Germinal center (tissue), 1 donor: ENCODE results near the gene ZCCHC7.
"Not testable (repeated sequence)": the region's sequence is repeated elsewhere in the genome, so short reads cannot be mapped to it uniquely, and the experiment has no call there.

Experiments
- DNase-seq: peaks from one replicate; pipeline ENCODE4 v3.0.0; 2012; ENCODE audit warnings: mixed read lengths, low spot score

The ZCCHC7 gene

GRCh38 chr9:37120843-37121335 lies 515 bp downstream of the ZCCHC7 start:
- not testable (repeated sequence) for DNase-seq

GRCh38 chr9:37121881-37122280 lies 1.5 kb downstream of the ZCCHC7 start:
- no peak for DNase-seq

- DNase-seq: no peak
Measured at GRCh38 chr9:37126214-37126788, 5.9 kb downstream of the ZCCHC7 start.

DNA sequence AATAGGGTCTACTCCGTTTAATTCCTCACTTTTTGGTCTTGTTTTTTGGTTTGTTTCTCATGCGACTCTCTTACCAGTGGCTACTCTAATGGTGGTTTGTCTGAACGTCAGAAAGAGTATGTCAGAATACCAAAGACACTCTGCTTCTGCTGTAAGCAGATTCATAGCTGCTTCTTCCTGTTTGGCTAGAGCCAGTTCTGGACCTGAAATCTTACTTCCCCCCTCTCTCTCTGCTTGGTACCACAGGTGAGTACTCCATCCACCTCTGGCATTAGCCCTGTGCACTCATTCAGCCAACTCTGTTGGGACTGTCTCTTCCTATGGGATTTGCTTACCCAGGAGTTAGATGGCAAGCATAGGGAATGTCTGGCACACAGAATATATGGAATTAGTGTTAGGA lies 6.6 kb downstream of the ZCCHC7 start:
- DNase-seq: no peak

DNA sequence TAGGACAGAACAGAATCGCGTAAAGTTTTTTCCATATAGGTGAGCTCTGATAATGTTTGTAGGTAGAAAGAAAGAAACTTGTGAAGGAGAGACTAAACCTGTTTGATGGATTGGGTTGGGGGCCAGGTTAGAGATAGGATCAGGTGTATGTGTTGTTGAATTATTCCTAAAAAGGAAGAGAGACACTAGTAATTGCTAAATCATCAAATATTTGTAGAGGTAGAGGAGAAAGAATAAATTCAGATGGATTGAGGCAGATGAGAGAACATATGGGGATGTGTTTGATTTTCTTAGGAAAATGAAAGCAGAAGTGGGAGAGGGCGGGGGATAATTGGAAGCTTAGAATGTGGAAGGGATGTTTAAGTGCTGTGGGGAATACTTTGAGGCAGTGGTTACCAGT lies 7.7 kb downstream of the ZCCHC7 start:
- DNase-seq: no peak

GRCh38 chr9:37134166-37134565 lies 13.8 kb downstream of the ZCCHC7 start:
- DNase-seq: no peak

DNA sequence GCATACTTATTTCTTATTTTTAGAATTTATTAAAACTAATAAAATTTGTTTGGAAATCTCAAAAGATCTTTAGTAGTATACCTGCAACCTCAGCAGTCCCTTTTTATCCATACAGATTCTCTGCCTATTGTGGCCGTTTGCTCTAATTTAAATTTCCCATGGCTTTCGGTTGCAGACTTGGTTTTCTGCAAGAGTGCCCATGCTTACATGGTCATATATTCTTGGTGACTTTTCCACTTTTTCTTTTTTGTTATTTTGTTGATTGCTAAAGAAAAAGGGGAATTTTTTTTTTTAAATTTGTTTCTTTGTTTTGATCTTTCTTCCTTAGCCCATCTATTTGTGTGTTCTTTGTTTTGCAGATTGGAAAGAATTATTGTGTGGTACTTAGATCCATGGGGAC lies 20.6 kb downstream of the ZCCHC7 start:
- DNase-seq: no peak

DNA sequence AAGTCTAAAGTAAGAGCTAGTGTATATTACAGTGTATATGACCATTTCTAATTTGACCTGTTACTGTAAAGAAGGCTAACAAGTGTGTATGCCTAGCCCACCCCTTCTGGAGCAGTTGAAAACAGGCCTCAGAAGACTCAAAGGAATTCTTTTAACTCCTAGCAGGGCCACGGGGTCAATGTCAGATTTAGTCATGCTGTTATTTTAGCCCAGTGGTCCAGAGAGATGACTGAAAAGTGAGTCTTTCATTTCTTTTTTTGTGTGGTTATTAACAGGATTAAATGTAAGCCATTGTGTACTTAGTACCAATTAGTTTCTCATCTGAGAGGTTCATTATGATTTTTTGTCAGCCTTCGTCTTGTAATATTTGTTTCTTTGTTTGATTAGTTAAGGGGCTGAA lies 24.4 kb downstream of the ZCCHC7 start:
- DNase-seq: no peak

GRCh38 chr9:37146410-37146809 lies 26.0 kb downstream of the ZCCHC7 start:
- peak; percentile 8 for DNase-seq

GRCh38 chr9:37148181-37148580 lies 27.8 kb downstream of the ZCCHC7 start:
- no peak for DNase-seq

DNA sequence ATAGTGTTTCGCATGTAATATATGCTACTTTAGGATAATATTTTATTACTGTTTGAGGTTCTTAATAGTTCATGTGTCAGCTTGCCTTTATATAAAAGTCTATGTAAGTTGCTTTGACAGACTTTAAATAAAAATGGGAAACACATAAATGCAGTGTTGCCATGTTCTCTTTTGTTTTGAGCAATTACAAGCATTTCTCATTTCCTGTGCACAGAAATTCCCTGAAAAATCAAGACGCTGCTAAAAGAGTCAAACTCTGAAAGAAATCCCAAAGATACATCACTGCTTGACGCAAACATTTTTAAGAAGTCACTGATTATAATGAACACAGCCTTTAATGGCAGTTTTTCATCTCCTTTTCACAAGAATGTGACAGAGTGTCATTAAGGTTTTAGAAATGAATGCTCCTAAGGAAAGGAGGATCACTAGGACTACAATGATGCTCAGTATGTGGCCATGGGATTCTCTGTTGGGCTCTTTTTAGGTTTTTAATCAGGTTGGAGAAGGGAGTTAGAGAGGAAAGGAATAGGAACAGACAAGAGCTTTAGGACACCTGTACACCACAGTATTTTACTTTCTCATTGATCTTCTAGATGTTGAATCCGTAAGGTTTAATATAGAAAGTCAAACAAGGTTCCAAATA lies 29.4 kb downstream of the ZCCHC7 start:
- DNase-seq: no peak

- DNase-seq: no peak
Measured at GRCh38 chr9:37150415-37150814, 30.0 kb downstream of the ZCCHC7 start.

DNA sequence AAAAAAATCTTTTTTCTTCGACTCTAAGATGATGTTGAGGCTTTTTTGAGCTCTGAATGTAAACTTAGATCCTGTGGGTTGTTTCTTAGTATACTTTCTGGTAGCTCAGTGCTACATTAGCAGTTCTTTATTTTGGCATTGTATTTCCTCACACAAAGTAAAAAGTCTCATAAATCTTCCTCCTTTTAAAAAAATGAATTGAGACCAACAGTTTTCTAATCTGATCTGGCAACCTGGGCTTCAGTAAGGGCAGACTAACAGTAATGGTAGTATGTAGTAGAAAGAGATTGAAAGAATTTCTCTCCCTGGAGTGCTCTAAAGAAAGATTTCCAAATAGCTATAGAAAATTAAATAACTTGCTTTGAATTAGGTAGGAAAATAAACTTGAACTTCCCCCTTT lies 31.4 kb downstream of the ZCCHC7 start:
- DNase-seq: no peak

DNA sequence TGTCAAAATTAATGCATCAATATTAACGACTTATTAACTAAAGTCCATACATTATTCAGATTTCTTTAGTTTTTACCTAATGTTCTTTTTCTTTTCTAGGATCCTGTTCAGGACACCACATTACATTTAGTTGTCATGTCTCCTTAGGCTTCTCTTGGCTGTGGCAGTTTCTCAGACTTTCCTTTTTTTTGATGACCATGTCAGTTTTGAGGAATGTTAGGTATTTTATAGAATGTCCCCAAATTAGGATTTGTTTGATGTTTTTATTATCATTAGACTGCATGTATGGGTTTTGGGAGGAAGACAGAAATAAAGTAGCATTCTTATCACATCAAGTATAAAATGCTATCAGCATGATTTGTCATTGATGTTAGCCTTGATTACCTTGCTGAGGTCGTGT lies 32.0 kb downstream of the ZCCHC7 start:
- no peak for DNase-seq

- DNase-seq: no peak
Measured at GRCh38 chr9:37155601-37156000, 35.2 kb downstream of the ZCCHC7 start.

DNA sequence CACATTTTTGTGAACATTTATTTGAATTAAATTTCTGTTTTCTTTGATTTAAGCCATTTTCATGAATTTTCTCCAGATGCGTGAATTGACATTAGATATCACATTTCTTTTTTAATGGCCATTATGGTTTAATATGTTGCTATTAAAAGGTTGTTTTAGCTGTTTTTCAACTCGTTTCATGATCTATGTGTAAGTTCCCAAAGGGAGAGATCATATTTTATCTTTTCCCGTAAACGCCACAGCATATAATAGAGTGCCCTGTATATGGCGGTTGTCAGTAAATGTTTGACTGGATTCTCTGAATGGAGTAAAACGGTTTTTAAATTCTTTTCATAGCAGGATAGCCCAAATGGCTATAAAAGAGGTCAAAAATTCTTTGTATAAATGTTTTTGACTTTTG lies 35.8 kb downstream of the ZCCHC7 start:
- no peak for DNase-seq

DNA sequence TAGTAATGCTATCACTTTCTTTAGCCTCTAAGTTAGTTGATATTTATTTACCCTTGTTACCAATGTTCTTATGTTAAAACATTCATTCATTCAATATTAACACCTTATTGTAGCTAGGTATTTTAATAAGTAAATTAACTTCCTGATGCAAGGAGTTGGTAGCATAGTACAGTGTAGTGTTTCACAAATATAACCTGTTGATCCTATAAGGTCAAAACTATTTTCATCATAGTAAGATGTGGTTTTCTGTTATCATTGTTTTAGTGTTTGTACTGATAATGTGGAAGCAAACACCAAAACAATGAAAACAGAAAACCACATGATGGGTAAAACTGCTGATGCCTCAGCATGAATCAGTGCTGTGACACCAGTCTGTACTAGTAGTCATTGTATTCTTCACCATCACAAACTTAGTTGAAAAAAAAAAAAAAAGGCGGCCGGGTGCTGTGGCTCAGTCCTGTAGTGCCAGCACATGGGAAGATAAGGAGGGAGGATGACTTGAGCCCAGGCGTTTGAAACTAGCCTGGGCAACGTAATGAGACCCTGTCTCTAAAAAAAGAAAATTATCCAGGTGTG lies 36.5 kb downstream of the ZCCHC7 start:
- DNase-seq: no peak

GRCh38 chr9:37157726-37158377 lies 37.5 kb downstream of the ZCCHC7 start:
- DNase-seq: no peak

DNA sequence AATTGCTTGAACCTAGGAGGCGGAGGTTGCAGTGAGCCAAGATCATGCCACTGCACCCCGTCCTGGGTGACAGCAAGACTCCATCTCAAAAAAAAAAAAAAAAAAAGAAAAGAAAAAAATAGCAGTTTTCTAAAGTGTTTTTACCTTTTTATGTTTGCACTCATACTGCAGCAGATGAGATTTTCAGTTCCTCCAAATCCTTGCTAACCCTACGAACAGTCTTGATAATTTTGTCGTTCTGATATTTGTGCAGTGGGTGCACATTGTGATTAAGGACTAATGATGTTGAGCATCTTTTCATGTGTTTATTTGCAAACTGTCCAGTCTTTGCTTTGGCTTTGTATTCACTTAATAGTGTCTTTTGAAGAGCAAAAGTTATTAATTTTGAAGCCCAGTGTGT lies 42.9 kb downstream of the ZCCHC7 start:
- peak; percentile 24 for DNase-seq

DNA sequence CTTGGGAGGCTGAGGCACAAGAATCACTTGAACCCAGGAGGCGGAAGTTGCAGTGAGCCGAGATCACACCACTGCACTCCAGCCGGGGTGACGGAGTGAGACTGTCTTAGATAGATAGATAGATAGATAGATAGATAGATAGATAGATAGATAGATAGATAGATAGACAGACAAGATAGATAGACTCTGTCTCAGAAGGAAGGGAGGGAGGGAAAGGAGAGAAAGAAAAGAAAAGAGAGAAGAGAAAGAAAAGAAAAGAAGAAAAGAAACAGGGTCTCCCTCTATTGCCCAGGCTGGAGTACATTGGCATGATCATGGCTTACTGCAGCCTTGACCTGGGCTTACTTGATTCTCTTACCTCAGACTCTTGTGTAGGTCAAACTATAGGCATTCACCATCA lies 44.0 kb downstream of the ZCCHC7 start:
- DNase-seq: not testable (repeated sequence)

DNA sequence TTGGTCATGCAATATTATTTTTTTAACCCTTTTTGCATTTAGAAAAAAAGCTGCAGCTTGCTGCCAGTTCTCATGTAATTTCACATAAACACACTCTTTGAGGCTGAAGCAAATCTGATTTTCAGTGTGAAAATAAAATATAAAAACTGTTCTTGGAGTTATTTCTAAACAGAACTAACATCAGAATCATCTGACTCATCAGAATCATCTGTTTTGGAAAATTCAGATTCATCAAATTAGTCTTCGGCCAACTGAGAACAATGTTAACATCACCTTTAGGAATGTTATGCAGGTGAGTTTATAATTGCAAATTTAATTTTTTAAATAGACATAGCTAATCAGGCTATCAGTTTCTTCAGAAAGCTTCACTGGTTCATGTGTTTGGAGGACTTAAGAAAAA lies 45.3 kb downstream of the ZCCHC7 start:
- no peak for DNase-seq

- no peak for DNase-seq
Measured at GRCh38 chr9:37167456-37168047, 47.2 kb downstream of the ZCCHC7 start.

GRCh38 chr9:37172557-37172956 lies 52.2 kb downstream of the ZCCHC7 start:
- DNase-seq: no peak
